Measurements from ENCODE around the gene FSTL5.

FSTL5 gene

DNA sequence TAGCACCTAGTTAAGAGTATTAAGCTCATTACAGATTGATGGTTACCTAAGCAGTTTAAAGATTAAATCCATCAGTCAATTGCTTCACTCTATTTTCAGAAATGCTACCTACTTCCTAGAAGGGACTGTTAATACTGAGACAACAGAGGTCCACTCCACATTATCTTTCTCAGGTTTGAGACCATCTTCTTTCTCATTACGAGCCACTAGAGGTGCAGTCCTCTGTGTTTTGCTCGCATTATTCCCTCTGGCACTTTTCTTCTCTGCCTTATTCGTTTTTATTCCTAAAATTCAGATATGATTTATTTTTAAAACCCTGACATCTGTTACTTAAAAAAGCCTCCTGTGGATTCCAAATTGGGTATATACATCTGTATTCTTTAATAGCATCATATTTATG is 459.1 kb downstream of the FSTL5 start (continued):
- no peak for TF ChIP-seq ESRRG (CRISPR knock-in tag; IDR thresholded peaks at IDR 0.05)
- TF ChIP-seq ZFP3 (CRISPR knock-in tag; IDR thresholded peaks at IDR 0.05) = no peak
- TF ChIP-seq, protein P1, sequence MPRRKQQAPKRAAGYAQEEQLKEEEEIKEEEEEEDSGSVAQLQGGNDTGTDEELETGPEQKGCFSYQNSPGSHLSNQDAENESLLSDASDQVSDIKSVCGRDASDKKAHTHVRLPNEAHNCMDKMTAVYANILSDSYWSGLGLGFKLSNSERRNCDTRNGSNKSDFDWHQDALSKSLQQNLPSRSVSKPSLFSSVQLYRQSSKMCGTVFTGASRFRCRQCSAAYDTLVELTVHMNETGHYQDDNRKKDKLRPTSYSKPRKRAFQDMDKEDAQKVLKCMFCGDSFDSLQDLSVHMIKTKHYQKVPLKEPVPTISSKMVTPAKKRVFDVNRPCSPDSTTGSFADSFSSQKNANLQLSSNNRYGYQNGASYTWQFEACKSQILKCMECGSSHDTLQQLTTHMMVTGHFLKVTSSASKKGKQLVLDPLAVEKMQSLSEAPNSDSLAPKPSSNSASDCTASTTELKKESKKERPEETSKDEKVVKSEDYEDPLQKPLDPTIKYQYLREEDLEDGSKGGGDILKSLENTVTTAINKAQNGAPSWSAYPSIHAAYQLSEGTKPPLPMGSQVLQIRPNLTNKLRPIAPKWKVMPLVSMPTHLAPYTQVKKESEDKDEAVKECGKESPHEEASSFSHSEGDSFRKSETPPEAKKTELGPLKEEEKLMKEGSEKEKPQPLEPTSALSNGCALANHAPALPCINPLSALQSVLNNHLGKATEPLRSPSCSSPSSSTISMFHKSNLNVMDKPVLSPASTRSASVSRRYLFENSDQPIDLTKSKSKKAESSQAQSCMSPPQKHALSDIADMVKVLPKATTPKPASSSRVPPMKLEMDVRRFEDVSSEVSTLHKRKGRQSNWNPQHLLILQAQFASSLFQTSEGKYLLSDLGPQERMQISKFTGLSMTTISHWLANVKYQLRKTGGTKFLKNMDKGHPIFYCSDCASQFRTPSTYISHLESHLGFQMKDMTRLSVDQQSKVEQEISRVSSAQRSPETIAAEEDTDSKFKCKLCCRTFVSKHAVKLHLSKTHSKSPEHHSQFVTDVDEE (CRISPR knock-in tag; IDR thresholded peaks at IDR 0.05) = no peak
- no peak for TF ChIP-seq BACH2 (CRISPR knock-in tag; IDR thresholded peaks at IDR 0.05; ENCODE audit: borderline replicate concordance)

DNA sequence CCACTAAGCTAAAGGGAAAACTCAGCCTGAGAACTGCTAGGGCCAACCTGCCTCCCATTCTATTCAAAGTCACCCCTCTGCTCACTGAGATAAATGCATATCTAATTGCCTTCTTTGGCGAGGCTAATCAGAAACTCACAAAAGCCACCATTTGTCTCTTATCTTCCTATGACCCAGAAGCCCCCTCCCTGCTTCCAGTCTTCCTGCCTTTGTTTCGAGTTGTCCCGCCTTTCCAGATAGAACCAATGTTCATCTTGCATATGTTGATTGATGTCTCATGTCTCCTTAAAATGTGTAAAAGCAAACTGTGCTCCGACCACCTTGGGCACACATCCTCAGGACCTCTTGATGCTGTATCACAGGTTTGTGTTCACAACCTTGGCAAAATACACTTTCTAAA is 459.8 kb downstream of the FSTL5 start:
- TF ChIP-seq ZC3H10 (CRISPR knock-in tag; IDR thresholded peaks at IDR 0.05) (no peak), OSR1 (CRISPR knock-in tag; IDR thresholded peaks at IDR 0.05) (no peak), ZNF8 (CRISPR knock-in tag; IDR thresholded peaks at IDR 0.05) (no peak), ESRRG (CRISPR knock-in tag; IDR thresholded peaks at IDR 0.05) (no peak), SNAI2 (CRISPR knock-in tag; IDR thresholded peaks at IDR 0.05) (no peak), CSDC2 (CRISPR knock-in tag; IDR thresholded peaks at IDR 0.05) (no peak), ISL1 (CRISPR knock-in tag; IDR thresholded peaks at IDR 0.05) (no peak), ZFP3 (CRISPR knock-in tag; IDR thresholded peaks at IDR 0.05) (no peak)
- no peak for ATAC-seq

DNA sequence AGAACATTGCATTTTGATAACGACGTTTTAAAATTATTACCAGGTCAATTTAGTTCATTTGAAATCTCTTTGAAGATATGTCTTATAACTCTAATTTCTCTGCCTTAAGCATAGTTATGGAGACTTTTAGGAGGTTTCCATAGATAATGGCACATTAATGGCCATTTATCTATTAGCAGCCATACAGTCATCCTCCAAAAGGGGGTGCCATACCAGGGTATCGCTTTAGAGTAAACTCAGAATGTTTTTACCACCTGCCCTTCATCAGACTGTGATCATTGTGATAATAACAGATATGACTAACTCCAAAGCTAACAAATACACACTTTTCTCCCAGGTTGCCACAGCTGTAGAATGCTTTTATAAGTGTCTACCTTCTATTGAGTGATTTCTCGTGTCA is 461.5 kb downstream of the FSTL5 start:
- ATAC-seq = no peak
- TF ChIP-seq ZFP30 (CRISPR knock-in tag; IDR thresholded peaks at IDR 0.05) = no peak
- no peak for TF ChIP-seq SNAI2 (CRISPR knock-in tag; IDR thresholded peaks at IDR 0.05)
- no peak for TF ChIP-seq PPARA (CRISPR knock-in tag; IDR thresholded peaks at IDR 0.05; ENCODE audit: borderline replicate concordance)
- TF ChIP-seq ARNTL (CRISPR knock-in tag; IDR thresholded peaks at IDR 0.05; ENCODE audit: borderline replicate concordance, low read depth) = no peak
- TF ChIP-seq ZNF70 (CRISPR knock-in tag; IDR thresholded peaks at IDR 0.05) = no peak
- no peak for TF ChIP-seq RARB (CRISPR knock-in tag; IDR thresholded peaks at IDR 0.05)
- TF ChIP-seq ZFP3 (CRISPR knock-in tag; IDR thresholded peaks at IDR 0.05) = no peak
- TF ChIP-seq, protein P2, sequence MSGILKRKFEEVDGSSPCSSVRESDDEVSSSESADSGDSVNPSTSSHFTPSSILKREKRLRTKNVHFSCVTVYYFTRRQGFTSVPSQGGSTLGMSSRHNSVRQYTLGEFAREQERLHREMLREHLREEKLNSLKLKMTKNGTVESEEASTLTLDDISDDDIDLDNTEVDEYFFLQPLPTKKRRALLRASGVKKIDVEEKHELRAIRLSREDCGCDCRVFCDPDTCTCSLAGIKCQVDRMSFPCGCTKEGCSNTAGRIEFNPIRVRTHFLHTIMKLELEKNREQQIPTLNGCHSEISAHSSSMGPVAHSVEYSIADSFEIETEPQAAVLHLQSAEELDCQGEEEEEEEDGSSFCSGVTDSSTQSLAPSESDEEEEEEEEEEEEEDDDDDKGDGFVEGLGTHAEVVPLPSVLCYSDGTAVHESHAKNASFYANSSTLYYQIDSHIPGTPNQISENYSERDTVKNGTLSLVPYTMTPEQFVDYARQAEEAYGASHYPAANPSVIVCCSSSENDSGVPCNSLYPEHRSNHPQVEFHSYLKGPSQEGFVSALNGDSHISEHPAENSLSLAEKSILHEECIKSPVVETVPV (CRISPR knock-in tag; IDR thresholded peaks at IDR 0.05) = no peak
- no peak for TF ChIP-seq OSR1 (CRISPR knock-in tag; IDR thresholded peaks at IDR 0.05)
- no peak for TF ChIP-seq TCF4 (CRISPR knock-in tag; IDR thresholded peaks at IDR 0.05; ENCODE audit: borderline replicate concordance)
- TF ChIP-seq CSDC2 (CRISPR knock-in tag; IDR thresholded peaks at IDR 0.05) = no peak
- TF ChIP-seq, protein P1 (CRISPR knock-in tag; IDR thresholded peaks at IDR 0.05) = no peak
- TF ChIP-seq, protein P3, sequence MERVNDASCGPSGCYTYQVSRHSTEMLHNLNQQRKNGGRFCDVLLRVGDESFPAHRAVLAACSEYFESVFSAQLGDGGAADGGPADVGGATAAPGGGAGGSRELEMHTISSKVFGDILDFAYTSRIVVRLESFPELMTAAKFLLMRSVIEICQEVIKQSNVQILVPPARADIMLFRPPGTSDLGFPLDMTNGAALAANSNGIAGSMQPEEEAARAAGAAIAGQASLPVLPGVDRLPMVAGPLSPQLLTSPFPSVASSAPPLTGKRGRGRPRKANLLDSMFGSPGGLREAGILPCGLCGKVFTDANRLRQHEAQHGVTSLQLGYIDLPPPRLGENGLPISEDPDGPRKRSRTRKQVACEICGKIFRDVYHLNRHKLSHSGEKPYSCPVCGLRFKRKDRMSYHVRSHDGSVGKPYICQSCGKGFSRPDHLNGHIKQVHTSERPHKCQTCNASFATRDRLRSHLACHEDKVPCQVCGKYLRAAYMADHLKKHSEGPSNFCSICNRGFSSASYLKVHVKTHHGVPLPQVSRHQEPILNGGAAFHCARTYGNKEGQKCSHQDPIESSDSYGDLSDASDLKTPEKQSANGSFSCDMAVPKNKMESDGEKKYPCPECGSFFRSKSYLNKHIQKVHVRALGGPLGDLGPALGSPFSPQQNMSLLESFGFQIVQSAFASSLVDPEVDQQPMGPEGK (CRISPR knock-in tag; IDR thresholded peaks at IDR 0.05; ENCODE audit: borderline replicate concordance) = no peak
- TF ChIP-seq, protein P4, sequence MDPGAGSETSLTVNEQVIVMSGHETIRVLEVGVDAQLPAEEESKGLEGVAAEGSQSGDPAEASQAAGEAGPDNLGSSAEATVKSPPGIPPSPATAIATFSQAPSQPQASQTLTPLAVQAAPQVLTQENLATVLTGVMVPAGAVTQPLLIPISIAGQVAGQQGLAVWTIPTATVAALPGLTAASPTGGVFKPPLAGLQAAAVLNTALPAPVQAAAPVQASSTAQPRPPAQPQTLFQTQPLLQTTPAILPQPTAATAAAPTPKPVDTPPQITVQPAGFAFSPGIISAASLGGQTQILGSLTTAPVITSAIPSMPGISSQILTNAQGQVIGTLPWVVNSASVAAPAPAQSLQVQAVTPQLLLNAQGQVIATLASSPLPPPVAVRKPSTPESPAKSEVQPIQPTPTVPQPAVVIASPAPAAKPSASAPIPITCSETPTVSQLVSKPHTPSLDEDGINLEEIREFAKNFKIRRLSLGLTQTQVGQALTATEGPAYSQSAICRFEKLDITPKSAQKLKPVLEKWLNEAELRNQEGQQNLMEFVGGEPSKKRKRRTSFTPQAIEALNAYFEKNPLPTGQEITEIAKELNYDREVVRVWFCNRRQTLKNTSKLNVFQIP (CRISPR knock-in tag; IDR thresholded peaks at IDR 0.05; ENCODE audit: borderline replicate concordance, low read depth) = no peak
- no peak for TF ChIP-seq ESRRG (CRISPR knock-in tag; IDR thresholded peaks at IDR 0.05)
- no peak for TF ChIP-seq ZNF8 (CRISPR knock-in tag; IDR thresholded peaks at IDR 0.05)
- TF ChIP-seq GLIS3 (CRISPR knock-in tag; IDR thresholded peaks at IDR 0.05) = no peak

All from SK-N-SH treated with all-trans-retinoic acid at 6 μM for 48 hours (cell line).